Measurements from ENCODE around the gene SHROOM3.

Gene SHROOM3

GRCh38 chr4:76626686-76627465 lies 191.8 kb downstream of the SHROOM3 start:
- no peak for FAIRE-seq

DNA sequence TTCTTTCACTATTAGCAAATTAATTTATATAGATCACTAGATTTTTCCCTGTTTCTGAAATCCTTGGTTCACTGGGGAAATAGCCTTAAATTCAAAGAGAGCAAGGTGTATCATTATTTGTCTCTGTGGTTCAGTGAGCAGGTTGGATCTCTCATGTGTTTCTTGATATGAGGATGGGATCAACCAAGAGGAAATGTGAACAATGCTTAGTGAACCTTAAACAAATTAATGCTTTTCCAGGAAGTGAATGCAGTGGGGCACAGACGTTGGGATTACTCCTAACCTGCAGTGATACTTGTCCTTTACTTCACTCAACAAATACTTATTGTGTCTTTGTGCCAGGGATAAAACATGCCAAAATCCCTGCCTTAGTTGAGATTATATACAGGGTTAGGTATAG lies 193.2 kb downstream of the SHROOM3 start:
- no peak for FAIRE-seq

GRCh38 chr4:76630741-76631140 lies 195.7 kb downstream of the SHROOM3 start:
- no peak for FAIRE-seq

GRCh38 chr4:76634220-76634619 lies 199.2 kb downstream of the SHROOM3 start:
- no peak for FAIRE-seq

DNA sequence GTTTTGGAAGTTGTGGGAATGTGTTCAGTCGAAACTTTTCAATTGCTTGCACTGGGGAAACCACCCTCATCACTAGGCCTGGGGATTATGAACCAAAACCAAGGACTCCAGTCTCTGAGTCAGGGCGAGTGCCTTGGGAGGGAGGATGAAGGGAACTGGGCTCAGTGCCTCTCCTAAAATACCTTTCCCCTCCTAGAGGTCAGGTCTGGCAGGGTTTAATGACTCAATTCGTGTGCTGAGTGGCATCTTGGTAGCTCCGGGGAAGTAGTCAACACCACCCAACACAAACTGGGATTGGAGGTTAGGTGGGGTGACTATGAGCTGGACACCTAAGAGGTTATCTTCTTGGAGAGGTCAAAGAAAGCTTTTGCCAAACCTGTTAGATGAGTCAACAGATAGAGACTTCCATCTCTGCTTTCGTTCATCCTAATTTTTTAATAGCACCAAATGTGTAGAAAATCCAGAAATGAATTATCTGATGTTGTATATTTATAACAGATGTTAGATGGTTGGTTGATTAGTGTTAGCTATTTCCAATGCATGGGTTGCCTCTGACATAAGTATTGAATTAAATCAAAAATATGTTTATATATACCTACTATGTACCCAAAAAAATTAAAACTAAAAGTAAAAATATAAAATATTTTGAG lies 202.8 kb downstream of the SHROOM3 start:
- FAIRE-seq: no peak

DNA sequence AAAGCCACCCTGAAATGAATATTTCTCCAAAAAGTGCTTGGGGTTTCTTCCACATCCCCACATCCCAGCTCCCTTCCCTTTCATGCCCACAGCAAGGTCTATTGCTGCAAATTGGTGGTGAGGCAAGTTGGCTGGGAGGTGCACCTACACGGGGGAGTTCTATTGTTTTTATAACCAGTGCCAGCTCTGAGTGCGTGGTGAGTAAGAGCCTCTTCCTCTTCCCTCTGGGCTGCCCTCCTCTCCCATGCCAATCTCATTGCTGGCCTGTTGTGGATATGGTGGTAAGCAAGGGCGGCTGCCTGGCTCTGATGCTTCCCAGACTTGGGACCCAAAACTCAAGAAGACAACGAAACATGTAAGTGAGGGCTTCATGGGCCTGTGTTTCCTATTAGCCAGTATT lies 204.3 kb downstream of the SHROOM3 start:
- no peak for FAIRE-seq

GRCh38 chr4:76640353-76640910 lies 205.4 kb downstream of the SHROOM3 start:
- no peak for FAIRE-seq

DNA sequence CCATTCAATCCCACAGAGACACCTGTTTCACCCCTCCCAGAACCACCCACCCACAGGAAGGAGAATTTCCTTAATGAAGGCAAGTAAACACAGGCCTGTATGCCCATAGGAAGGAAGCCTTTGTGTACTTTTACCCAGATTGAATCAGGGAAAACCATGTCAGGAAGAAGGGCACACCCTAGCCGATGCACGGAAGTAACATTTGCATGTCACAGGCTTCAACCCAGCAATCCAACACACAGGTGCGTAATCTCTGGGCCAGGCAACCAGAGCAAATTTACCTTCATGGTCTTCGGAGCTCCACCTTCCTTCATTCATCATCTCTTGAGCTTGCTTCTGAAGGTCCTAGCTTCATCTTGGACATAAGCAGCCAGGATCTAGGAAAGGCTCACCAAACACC lies 206.3 kb downstream of the SHROOM3 start:
- no peak for FAIRE-seq

DNA sequence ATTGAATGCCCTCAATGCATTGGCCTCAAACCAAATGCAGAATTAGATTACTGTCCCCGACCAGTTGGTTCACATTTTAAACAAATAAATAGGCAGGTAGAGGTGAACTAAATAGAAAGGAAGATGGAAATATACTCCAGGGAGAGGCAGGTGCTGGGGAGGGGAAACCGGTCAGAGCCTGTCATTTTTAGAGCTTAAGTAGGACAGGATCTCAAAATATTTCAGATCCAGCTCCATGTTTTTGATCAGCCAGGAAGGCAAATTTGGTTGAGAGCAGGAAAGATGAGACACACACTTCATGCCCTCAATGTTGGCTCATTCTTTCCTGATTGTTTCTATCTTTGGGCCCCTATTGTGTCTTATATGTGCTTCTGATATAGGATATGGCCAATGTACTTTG lies 206.7 kb downstream of the SHROOM3 start:
- no peak for FAIRE-seq

- FAIRE-seq: no peak
Measured at GRCh38 chr4:76644831-76645485, 209.9 kb downstream of the SHROOM3 start.

GRCh38 chr4:76649086-76649485 lies 214.1 kb downstream of the SHROOM3 start:
- FAIRE-seq: no peak

DNA sequence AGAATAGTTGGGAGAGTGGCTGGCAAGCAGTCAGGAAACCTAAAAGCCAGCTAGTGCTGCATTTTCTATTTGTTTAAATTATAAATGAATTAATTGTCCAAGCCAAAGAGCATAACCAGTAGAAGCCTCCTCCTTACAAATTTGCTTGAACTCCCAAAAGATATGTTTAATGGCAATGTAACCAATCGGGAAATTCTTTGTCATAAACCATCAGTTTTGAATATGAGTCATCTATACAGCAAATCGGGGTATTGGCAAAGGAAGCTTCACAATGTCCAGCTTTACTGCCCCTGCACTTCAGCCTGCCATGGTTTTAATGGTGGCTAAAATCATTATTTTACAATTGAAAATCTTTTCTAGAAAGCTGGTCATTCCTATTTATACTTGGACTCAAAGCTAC lies 216.6 kb downstream of the SHROOM3 start:
- FAIRE-seq: no peak

GRCh38 chr4:76652389-76652788 lies 217.4 kb downstream of the SHROOM3 start:
- FAIRE-seq: no peak

- no peak for FAIRE-seq
Measured at GRCh38 chr4:76654084-76654483, 219.1 kb downstream of the SHROOM3 start.

DNA sequence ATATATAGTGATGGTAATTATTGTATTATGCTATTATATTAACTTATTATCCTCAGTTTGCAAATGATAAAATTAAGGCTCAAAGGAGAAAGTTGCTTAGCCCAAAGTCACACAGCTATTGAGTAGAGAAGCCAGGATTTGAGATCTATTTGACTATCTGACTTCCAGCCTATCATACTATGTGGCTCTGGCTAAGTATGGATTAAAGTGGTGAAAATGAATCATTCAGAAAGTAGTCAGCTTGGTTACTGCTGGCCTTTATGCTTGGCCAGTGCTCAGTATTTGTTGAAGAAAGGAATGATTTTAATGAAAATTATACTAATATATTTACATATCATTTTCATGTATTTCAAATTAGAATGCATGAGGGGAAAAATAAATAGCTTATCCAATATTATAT lies 219.8 kb downstream of the SHROOM3 start:
- FAIRE-seq: no peak

- no peak for FAIRE-seq
Measured at GRCh38 chr4:76655566-76656479, 220.8 kb downstream of the SHROOM3 start.

- FAIRE-seq: no peak
Measured at GRCh38 chr4:76657443-76657842, 222.4 kb downstream of the SHROOM3 start.

DNA sequence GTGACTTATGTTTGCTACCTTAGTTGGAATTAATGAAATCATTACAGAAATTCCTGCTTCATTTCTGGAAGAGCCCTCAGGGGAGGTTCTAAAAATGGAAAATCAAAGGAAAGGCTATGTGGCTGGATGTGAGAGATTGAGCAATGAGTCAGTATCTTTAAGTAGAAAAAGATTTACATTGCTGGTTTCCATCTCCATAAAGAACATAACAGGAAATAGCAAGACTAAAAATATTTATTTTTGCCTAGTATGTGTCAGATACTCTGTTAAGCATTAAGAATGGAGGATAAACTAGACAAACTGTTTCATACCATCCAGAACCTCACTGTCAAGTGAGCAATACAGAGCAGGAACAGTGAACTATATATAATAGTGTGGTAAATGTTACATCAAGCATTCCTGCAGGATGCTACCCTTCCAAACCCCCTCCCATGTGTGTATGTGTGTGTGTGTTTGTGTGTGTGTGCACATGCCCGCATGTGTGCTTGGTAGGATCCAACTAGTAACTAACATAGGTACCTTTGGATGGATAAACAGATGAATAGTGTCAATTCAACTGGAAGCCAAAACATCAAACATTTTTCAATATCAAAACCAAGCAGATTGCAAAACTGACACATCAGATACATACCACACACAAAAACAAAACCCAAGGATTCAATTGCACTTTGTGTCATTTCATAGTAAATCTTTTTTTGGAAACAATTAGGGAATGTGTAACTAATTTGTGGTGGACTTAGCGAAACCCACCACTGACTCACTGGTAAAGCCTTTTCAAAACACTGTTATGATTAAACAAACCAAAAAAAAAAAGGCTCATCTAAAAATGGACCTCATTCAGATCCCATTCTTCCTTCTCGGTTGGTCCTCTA lies 223.4 kb downstream of the SHROOM3 start:
- FAIRE-seq: no peak

DNA sequence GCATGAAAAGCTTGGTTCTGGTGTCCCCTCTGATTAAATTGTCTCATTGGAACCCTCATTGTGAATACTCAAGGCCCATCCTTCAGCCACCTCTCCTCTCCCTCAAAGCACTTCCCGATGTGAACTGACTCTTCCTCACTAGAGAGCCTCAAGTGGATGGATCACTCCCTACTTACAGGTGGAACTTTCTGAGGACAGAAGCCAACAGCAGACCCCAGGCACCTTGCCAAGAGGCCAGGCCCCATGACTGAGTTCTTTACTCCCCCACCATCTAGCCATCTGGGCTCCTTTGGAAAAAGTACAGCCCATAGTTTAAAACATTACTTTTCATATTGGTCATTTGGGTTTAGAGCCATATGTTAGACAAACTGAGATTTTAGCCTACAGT lies 224.1 kb downstream of the SHROOM3 start:
- FAIRE-seq: no peak

DNA sequence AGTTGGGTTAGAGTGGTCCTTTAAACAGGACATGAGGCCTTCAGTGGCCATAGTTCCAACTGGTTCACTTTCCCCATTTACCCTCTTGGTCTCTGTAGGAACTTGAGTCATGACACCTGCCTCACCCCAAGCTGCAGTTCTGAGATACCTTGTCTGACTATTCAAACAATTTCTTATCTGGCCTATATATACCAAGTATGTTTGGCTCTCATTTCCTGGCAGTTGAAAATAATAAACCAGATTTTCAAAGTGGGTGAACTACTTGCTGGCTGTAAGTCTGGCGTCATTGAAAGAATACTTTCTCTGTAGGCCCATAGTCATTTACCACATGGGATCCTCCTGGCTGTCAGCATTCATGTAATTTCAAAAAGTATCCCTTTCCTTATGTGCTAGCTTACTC lies 228.8 kb downstream of the SHROOM3 start:
- FAIRE-seq: no peak

DNA sequence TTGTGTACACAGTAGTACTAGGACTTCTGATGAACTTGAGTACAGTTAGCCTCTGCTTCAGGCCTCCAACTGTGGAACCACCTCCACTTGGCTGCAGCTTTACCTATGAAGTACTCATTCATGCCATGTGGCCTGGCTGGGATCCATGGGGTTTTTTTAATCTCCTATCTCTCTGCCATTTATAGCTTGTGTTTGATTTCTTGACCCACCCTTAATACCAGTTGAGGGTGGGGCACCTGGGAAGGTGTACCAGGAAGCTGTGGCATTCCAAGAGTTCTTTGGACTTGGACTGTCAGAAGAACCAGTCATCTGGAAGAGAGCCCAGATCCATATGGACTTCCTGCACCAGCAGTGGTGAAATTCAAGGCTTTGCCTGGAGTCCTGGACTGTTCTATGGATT lies 230.1 kb downstream of the SHROOM3 start:
- no peak for FAIRE-seq

DNA sequence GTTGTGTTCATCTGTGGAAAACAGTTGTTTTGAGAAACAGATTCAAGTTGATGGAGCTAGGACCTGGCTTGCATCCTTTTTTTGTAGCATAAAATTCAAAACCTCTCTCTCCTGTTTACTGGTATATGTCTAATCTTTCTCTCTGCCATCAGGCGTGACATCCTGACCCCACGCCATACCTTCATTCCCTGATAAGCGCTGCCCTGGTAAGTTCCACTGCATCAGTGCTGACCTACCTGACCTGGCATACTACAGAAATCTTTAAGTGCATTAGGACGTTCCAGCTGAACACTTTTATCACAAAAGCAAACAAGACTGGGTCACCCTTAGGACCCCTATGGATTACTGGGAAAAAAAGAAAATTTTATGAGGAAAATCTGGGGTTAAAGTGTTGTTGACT lies 230.7 kb downstream of the SHROOM3 start:
- FAIRE-seq: no peak

Data from G401.6 (cell line).